Measurements from ENCODE around the gene RDX. TPM values are rescaled to one million over a fixed set of nuclear protein-coding genes. Genes with fewer than 3 reads are reported as not detected.
A peak's percentile ranks its signal among the peaks of the same experiment; 100 is the strongest.

RDX gene
- total RNA-seq (2021; ENCODE audit: unreplicated experiment) (131 TPM), Bru-seq, nascent RNA (percentile 87 among the genes with signal in this experiment), BruChase-seq, experiment 1, labeled RNA remaining after a 6-hour chase (percentile 91 among the genes with signal in this experiment), BruChase-seq, experiment 2, labeled RNA remaining after a 2-hour chase (percentile 86 among the genes with signal in this experiment)
- polyA plus RNA-seq (2012) = 36.4 and 47.0 TPM in 2 replicates
- long read RNA-seq, full-length matches to known transcripts = 17 of 58 reads
- long read RNA-seq, partial matches to known transcripts = 28 of 58 reads
- long read RNA-seq, other reads (novel, unspliced or antisense) = 13 of 58 reads

DNA sequence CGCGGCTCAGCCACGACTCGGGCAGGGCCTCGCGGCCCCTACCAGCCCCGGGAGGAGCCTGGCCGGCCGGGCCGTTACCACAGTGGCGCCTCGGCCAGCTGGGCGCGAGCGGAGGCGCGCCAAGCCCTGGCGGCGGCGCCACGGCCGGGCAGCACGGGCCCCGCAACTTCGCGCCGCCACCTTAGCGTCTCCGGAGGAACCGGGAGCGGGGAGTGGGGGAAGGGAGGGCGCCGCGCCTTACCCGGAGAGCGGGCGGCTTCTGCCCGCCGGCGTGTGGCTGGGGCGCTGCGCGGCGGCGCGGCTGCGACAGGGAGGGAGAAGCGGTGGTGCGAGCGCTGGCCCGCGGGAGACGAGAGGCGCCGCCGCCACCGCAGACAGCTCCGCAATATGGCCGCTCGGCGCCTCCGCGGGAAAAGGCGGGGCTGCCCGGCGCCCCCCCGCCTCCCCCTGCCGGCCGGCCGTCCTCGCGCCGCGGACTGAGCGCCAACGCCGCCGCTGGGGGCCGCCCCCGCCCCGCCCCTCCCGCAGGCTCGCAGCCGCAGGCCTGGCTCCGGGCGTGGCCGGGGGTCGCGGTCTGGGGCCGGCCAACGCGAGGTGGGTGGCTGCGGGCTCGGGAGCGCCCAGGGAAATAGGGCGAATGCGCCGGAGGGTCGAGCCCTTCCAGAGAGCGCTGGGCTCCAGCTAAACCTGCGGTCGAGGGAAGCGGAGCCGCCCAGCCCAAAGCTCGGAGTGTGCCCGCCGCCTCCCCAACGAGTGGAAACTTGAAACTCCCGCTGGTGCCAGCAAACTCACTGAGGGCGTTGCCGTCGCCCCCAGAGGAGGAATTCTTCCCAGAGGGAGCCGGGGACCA is at the start of gene RDX:
RDX (minus strand) TSS at position 389 of the 850 bp plus-strand sequence. CDS start 16,922 bp downstream, outside the sequence.
- peaks cover 49% of the 10 kb centered on the region for H3K79me2 ChIP-seq (ENCODE audit: insufficient read depth, low read length)
- H3K36me3 ChIP-seq (ENCODE audit: control insufficient read depth in 1 of 2, insufficient read depth in 2 of 2, low read length in 2 of 2) = no peaks in the 10 kb centered on the region
- no TSS peak for BruUV-seq (replicated peaks)
- CTCF ChIA-PET = no interaction called here
- RAD21 ChIA-PET (ENCODE audit: low non-redundant PET in 1 of 2, low total read pairs in 2 of 2, uncharacterized antibody in 2 of 2, unreplicated experiment in 2 of 2) = no interaction called here
- ATAC-seq = peak; percentile 81
- H4K20me1 ChIP-seq (ENCODE audit: insufficient read depth) = peaks cover 6% of the 10 kb centered on the region; the same call in 1 of the 2 replicates
- peak within 1 kb of the TSS; percentile 51 for H2AFZ ChIP-seq (ENCODE audit: low read depth, low read length, poor library complexity, severe bottlenecking)
- no peaks in the 10 kb centered on the region for H3K9me3 ChIP-seq (ENCODE audit: control insufficient read depth in 1 of 2, insufficient read depth in 1 of 2, low read depth in 1 of 2, low read length in 2 of 2)
- intact Hi-C loops (cut with micrococcal nuclease) = loop anchor here (5.0 kb wide), 1 partner anchor 61 kb away; no protein-coding TSS in a partner anchor
- H3K27ac ChIP-seq (ENCODE audit: low read depth, low read length) = peak within 1 kb of the TSS; percentile 99
- peak; percentile 67 for DNase-seq (ENCODE audit: low read depth, low spot score)
- H3K4me3 ChIP-seq (replicated peaks in 1 of 2; ENCODE audit: low read depth in 1 of 2, low read length in 2 of 2) = peak within 1 kb of the TSS; percentile 69 to 93
- POLR2A ChIA-PET = no interaction called here
- no peaks in the 10 kb centered on the region for H3K9me2 ChIP-seq (ENCODE audit: insufficient read depth)
- peak within 1 kb of the TSS; percentile 80 for H3K4me2 ChIP-seq (ENCODE audit: low read length)
- H3K9ac ChIP-seq (ENCODE audit: low read length) = peak within 1 kb of the TSS; percentile 87
- H3K4me1 ChIP-seq (ENCODE audit: control insufficient read depth in 1 of 2, insufficient read depth in 2 of 2, low read length in 2 of 2) = peaks cover 43 to 57% of the 10 kb centered on the region in 2 experiments
- H3K27me3 ChIP-seq (ENCODE audit: insufficient read depth, low read length) = no peaks in the 10 kb centered on the region
- no peak for TF ChIP-seq ELF1 (IDR thresholded peaks at IDR 0.05; ENCODE audit: borderline replicate concordance, low read depth)
- no peak for TF ChIP-seq EZH2phosphoT487 (IDR thresholded peaks at IDR 0.05; ENCODE audit: borderline replicate concordance)
- no peak for TF ChIP-seq ZNF274 (IDR thresholded peaks at IDR 0.05; ENCODE audit: low read depth, low read length)
- peak; percentile 51 for TF ChIP-seq POLR2A (IDR thresholded peaks at IDR 0.05; ENCODE audit: borderline replicate concordance, extremely low read depth, insufficient read depth, insufficient read length)
- TF ChIP-seq, protein P1, sequence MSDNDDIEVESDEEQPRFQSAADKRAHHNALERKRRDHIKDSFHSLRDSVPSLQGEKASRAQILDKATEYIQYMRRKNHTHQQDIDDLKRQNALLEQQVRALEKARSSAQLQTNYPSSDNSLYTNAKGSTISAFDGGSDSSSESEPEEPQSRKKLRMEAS (IDR thresholded peaks at IDR 0.05) = peak; percentile 62; the same call in 1 of the 2 replicates
- TF ChIP-seq CBX3 (IDR thresholded peaks at IDR 0.05; ENCODE audit: low read depth) = no peak
- peak; percentile 95 for TF ChIP-seq ZFX (IDR thresholded peaks at IDR 0.05)
- peak; percentile 92 for TF ChIP-seq YY1 (IDR thresholded peaks at IDR 0.05; ENCODE audit: extremely low read depth, insufficient replicate concordance, low read depth, low read length)
- TF ChIP-seq, protein P2, sequence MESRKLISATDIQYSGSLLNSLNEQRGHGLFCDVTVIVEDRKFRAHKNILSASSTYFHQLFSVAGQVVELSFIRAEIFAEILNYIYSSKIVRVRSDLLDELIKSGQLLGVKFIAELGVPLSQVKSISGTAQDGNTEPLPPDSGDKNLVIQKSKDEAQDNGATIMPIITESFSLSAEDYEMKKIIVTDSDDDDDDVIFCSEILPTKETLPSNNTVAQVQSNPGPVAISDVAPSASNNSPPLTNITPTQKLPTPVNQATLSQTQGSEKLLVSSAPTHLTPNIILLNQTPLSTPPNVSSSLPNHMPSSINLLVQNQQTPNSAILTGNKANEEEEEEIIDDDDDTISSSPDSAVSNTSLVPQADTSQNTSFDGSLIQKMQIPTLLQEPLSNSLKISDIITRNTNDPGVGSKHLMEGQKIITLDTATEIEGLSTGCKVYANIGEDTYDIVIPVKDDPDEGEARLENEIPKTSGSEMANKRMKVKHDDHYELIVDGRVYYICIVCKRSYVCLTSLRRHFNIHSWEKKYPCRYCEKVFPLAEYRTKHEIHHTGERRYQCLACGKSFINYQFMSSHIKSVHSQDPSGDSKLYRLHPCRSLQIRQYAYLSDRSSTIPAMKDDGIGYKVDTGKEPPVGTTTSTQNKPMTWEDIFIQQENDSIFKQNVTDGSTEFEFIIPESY (IDR thresholded peaks at IDR 0.05; ENCODE audit: extremely low read depth, insufficient replicate concordance, low read length) = no peak
- TF ChIP-seq EZH2 (IDR thresholded peaks at IDR 0.05) = no peak
- TF ChIP-seq TCF7L2 (IDR thresholded peaks at IDR 0.05; ENCODE audit: borderline replicate concordance, extremely low read depth, insufficient read depth, insufficient read length) = peak; percentile 8
- TF ChIP-seq, protein P3, sequence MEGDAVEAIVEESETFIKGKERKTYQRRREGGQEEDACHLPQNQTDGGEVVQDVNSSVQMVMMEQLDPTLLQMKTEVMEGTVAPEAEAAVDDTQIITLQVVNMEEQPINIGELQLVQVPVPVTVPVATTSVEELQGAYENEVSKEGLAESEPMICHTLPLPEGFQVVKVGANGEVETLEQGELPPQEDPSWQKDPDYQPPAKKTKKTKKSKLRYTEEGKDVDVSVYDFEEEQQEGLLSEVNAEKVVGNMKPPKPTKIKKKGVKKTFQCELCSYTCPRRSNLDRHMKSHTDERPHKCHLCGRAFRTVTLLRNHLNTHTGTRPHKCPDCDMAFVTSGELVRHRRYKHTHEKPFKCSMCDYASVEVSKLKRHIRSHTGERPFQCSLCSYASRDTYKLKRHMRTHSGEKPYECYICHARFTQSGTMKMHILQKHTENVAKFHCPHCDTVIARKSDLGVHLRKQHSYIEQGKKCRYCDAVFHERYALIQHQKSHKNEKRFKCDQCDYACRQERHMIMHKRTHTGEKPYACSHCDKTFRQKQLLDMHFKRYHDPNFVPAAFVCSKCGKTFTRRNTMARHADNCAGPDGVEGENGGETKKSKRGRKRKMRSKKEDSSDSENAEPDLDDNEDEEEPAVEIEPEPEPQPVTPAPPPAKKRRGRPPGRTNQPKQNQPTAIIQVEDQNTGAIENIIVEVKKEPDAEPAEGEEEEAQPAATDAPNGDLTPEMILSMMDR (IDR thresholded peaks at IDR 0.05 in 2 of 3, conservative IDR thresholded peaks at IDR 0.05 in 1 of 3; ENCODE audit: borderline replicate concordance in 1 of 3, insufficient read depth in 1 of 3, low read depth in 2 of 3, low read length in 2 of 3) = no peak
- TF ChIP-seq RAD21 (IDR thresholded peaks at IDR 0.05; ENCODE audit: low read depth) = no peak
- peak; percentile 42; the same call in 1 of the 2 replicates for TF ChIP-seq SP1 (IDR thresholded peaks at IDR 0.05; ENCODE audit: low read depth)
- TF ChIP-seq EGR1 (IDR thresholded peaks at IDR 0.05; ENCODE audit: low read depth) = peak; percentile 62
- no peak for TF ChIP-seq JUND (IDR thresholded peaks at IDR 0.05)
- TF ChIP-seq, protein P4, sequence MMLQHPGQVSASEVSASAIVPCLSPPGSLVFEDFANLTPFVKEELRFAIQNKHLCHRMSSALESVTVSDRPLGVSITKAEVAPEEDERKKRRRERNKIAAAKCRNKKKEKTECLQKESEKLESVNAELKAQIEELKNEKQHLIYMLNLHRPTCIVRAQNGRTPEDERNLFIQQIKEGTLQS (IDR thresholded peaks at IDR 0.05) = no peak
- no peak for TF ChIP-seq SRF (IDR thresholded peaks at IDR 0.05; ENCODE audit: low read depth)
